Measurements from ENCODE around the gene ANKMY1.

The ANKMY1 gene

DNA sequence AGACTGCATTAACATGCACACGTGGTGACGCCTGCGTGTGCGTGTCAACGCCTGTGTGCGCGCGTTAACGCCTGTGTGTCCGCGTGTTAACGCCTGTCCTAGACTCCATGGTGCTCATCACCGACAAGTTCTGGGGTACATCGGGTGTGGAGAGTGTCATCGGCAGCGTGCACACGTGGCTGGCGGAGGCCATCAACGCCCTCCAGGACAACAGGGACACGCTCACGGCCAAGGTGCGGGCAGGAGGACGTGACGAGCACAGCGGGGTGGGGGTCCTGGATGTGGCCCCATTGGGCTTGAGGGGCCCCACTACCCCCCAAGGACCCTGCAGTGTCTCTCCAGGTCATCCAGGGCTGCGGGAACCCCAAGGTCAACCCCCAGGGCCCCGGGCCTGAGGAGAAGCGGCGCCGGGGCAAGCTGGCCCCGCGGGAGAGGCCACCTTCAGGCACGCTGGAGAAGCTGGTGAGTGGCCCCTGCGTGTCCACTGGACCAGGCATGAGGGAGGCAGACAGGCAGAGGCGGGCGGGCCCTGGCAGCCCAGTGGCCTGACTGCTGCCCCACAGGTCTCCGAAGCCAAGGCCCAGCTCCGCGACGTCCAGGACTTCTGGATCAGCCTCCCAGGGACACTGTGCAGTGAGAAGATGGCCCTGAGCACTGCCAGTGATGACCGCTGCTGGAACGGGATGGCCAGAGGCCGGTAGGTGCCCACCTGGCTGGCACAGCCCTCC lies 93.1 kb downstream of the ANKMY1 start:
- TF ChIP-seq, protein P1, sequence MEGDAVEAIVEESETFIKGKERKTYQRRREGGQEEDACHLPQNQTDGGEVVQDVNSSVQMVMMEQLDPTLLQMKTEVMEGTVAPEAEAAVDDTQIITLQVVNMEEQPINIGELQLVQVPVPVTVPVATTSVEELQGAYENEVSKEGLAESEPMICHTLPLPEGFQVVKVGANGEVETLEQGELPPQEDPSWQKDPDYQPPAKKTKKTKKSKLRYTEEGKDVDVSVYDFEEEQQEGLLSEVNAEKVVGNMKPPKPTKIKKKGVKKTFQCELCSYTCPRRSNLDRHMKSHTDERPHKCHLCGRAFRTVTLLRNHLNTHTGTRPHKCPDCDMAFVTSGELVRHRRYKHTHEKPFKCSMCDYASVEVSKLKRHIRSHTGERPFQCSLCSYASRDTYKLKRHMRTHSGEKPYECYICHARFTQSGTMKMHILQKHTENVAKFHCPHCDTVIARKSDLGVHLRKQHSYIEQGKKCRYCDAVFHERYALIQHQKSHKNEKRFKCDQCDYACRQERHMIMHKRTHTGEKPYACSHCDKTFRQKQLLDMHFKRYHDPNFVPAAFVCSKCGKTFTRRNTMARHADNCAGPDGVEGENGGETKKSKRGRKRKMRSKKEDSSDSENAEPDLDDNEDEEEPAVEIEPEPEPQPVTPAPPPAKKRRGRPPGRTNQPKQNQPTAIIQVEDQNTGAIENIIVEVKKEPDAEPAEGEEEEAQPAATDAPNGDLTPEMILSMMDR (IDR thresholded peaks at IDR 0.05; ENCODE audit: low read depth, low read length, missing control alignments) = no peak
- no peak for DNase-seq (ENCODE audit: extremely low read depth, low read depth)
- H3K4me3 ChIP-seq (replicated peaks; ENCODE audit: low read depth, low read length) = no peak overlapping the region

DNA sequence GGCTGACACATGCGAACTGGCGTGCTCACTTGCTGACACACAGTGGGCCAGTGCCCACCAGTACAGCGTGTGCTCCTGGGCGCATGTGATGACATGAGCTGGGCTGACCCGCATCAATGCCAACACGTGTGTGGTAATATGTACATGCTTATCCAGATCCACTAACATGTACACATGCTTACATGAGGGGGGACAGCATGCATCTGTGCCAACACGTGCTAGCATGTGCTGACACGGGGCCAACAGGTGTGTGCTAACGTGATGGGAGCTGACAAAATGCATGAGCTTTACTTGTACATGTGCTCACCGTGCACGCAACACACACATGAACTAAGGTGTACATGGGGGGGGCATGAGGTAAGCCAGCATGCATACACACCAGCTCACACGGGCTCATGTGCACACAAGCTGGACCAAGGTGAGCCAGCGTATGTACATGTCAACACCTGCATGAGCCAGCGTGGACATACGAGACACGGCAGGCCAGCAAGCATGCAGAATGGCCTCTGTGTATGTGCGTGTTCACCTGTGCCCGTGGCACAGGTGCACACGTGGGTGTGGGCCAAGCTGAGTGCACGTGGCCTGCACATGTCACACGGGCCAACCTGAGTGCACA lies 93.8 kb downstream of the ANKMY1 start:
- no peak for DNase-seq (ENCODE audit: extremely low read depth, low read depth)
- no peak overlapping the region for H3K4me3 ChIP-seq (replicated peaks; ENCODE audit: low read depth, low read length)

DNA sequence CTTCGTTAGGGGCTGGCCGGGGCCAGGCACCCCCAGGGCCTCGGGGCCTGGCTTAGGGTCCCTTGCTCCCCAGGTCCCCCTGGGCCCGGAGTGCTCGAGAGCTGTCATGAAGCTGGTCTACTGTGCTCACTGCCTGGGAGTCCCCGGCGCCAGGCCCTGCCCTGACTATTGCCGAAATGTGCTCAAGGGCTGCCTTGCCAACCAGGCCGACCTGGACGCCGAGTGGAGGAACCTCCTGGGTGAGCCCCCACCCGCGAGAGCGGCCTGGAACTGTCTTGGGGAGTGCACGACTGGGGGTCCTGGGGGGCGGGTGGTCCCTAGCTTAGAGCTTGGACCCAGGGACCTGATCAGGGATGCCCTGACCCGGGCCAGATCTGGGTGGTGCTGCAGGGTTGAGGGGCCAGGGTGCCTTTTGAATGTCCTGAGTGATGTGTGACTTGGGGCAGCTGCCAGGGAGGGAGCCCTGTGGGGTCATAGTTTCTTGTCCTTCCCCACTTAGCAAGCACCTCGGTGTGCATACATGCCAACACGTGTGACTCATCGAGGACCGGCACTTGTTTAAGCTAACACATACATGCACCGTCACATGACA lies 94.4 kb downstream of the ANKMY1 start:
- H3K4me3 ChIP-seq (replicated peaks; ENCODE audit: low read depth, low read length) = no peak overlapping the region
- TF ChIP-seq, protein P1 (IDR thresholded peaks at IDR 0.05; ENCODE audit: low read depth, low read length, missing control alignments) = no peak
- DNase-seq (ENCODE audit: extremely low read depth, low read depth) = no peak

More for the DNA sequence above, 93.8 kb downstream of the ANKMY1 start:
- TF ChIP-seq, protein P1 (IDR thresholded peaks at IDR 0.05; ENCODE audit: low read depth, low read length, missing control alignments) = no peak

DNA sequence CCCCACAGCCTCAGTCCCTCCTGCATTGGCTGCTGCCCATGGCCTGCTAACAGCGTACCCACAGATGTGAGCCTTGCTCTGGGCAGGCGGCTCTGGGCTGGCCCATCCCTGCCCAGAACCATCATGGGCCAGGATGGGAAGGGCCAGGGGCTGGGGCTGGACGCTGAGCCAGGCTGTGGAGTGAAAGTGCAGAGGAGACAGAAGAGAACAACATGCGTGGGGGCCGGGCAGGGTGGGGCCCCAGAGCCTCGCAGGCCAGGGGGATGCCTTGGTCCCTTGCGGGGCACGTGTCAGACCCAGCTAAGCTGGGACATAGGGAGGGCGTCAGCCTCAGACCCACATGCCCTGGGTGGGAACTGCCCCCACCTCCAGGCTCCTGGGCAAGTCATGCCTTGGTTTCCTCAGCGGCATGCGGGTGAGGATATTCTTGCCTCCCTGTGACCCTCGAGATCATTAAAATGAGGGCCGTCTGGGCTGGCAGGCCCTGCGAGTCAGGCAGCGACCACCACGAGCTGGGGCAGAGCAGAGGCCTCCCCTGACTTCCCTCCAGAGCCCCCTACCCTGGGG lies 95.0 kb downstream of the ANKMY1 start:
- DNase-seq (ENCODE audit: extremely low read depth, low read depth) = no peak
- TF ChIP-seq, protein P1 (IDR thresholded peaks at IDR 0.05; ENCODE audit: low read depth, low read length, missing control alignments) = no peak
- no peak overlapping the region for H3K4me3 ChIP-seq (replicated peaks; ENCODE audit: low read depth, low read length)

DNA sequence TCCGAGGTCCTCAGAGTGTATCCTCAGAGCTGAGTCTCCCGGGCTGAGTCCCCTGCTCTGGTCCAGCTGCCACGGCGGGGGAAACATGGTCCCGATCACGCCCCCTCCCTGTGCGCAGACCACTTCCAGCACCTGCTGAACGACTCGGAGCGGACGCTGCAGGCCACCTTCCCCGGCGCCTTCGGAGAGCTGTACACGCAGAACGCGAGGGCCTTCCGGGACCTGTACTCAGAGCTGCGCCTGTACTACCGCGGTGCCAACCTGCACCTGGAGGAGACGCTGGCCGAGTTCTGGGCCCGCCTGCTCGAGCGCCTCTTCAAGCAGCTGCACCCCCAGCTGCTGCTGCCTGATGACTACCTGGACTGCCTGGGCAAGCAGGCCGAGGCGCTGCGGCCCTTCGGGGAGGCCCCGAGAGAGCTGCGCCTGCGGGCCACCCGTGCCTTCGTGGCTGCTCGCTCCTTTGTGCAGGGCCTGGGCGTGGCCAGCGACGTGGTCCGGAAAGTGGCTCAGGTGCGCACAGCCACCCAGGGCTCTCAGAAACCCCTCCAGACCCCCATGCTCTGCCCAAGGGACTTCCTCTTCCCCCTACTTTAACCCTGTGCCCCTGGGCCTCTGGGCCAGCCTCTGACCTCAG lies 95.6 kb downstream of the ANKMY1 start:
- DNase-seq (ENCODE audit: extremely low read depth, low read depth) = no peak
- TF ChIP-seq, protein P1 (IDR thresholded peaks at IDR 0.05; ENCODE audit: low read depth, low read length, missing control alignments) = no peak
- H3K4me3 ChIP-seq (replicated peaks; ENCODE audit: low read depth, low read length) = no peak overlapping the region

DNA sequence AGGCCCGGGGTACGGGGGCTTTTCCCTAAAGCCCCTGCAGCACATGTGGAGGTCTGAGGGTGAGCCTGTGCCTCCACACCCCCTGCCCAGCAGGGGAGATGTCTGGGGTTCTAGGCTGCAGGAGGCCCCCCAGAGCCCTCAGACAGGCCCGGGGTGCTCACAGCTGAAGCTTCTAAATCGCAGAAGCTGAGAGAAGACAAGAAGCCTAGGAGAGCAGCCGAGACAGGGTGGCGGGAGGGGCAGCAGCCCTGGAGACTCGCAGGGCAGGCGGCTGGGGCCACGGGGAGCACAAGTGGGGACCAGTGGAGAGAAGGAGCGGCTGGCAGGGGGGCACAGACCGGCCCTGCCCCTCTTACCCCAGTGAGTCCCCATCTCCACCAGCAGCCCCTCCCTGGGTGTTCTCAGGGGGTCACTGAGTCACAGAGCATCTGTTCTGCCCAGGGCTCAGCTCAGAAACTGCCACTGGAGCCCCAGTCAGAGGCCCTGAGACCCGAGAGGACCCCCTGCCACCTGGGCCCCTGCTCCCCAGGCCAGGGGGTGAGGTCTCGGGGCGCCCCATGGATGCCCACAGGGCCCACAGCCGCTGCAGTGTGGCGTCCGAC lies 96.2 kb downstream of the ANKMY1 start:
- H3K4me3 ChIP-seq (replicated peaks; ENCODE audit: low read depth, low read length) = no peak overlapping the region
- DNase-seq (ENCODE audit: extremely low read depth, low read depth) = no peak
- TF ChIP-seq, protein P1 (IDR thresholded peaks at IDR 0.05; ENCODE audit: low read depth, low read length, missing control alignments) = no peak
